Retinal pigment epithelial cell (primary cell): ENCODE measurements around the gene BLOC1S5.

Experiments
- DNase-seq: peaks from one replicate; pipeline ENCODE4 v3.0.0-alpha.2; 2010; ENCODE audit warnings: low read depth
- H3K4me3 ChIP-seq: 2 replicates; pipeline ENCODE4 v1.5.1; 2011; ENCODE audit warnings: mild to moderate bottlenecking, low read length, control low read depth, moderate library complexity
- TF ChIP-seq, protein P1 (sequence below): conservative IDR thresholded peaks from 2 replicates; pipeline ENCODE4 v1.5.1; 2011; ENCODE audit warnings: low read depth, low read length, control low read depth, inconsistent platforms

The BLOC1S5 gene

DNA sequence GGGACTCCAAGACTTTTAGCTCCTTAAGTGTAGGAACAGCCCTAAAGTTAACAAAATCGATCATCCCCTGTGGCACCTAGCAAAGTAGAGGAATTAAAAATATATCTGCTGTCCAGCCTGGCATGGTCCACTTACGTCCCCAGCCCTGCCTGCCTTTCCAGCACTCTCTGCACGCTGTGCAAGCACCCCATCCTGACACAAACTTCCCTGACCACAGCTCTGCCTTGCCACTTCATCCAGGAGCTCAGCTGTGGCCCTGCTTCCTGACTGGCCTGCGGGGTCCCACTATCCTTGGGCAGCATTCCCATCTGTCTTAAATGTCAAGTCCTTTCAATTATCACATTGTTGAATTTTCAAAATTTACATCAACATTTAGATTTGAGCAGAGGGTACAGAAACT is 39.0 kb downstream of the BLOC1S5 start:
- TF ChIP-seq, protein P1, sequence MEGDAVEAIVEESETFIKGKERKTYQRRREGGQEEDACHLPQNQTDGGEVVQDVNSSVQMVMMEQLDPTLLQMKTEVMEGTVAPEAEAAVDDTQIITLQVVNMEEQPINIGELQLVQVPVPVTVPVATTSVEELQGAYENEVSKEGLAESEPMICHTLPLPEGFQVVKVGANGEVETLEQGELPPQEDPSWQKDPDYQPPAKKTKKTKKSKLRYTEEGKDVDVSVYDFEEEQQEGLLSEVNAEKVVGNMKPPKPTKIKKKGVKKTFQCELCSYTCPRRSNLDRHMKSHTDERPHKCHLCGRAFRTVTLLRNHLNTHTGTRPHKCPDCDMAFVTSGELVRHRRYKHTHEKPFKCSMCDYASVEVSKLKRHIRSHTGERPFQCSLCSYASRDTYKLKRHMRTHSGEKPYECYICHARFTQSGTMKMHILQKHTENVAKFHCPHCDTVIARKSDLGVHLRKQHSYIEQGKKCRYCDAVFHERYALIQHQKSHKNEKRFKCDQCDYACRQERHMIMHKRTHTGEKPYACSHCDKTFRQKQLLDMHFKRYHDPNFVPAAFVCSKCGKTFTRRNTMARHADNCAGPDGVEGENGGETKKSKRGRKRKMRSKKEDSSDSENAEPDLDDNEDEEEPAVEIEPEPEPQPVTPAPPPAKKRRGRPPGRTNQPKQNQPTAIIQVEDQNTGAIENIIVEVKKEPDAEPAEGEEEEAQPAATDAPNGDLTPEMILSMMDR = no peak
- no peak for DNase-seq
- no peak overlapping the region for H3K4me3 ChIP-seq

DNA sequence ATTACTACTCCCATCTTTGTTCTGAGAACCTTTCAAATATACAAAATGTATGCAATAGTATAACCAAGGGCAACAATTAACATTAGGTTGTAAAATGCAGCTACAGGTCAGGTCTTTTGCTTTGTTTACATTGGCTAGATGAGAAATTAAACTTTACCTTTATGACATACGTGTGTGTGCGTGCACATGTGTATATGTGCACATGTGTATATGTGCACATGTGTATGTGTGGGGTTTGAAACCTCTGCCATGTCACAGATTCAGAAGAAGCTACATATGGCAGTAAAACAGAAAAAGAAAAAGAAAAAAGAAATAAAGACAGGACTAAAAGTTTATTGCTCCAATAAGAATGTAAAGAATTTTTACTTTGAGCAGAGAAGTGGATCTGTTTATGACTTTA is 40.6 kb downstream of the BLOC1S5 start:
- DNase-seq = no peak
- TF ChIP-seq, protein P1 = no peak
- H3K4me3 ChIP-seq = no peak overlapping the region

DNA sequence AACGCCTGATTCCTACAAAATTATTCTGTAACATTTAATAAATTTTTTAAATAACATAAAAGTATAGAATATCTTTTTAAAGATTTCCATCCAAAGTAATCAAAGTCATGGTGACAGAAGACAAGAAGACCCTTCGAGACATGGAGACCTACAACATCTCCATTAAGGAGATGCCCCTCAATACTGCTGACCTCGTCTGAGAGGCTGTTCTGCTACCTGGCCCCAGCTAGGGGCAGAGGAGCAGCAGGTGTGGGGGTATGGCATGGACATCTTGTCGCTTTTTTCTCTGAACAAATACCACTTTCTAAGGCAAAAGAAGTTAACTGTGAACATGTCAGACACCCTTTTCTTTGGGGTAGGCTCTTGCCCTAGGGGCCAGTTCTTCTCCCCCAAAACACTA is 44.1 kb downstream of the BLOC1S5 start:
- TF ChIP-seq, protein P1 = no peak
- DNase-seq = no peak
- no peak overlapping the region for H3K4me3 ChIP-seq

DNA sequence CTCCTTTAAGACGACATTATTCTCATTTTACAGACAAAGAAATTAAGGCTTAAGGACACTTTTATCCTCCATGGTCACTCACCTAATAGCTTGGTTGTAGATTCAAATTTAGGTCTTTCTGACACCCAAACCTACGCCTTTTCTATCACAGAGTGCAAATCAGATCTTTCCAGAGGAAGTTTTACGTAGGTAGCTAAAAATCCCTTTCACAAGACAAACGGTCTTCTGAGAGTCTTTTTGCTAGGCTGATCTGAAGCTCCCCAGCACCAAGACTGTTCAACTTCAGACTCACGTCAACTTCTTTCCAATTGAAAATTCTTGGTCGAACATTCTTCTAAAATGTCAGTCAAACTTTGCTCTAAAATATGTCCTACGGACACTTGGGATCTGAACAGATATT is 46.5 kb downstream of the BLOC1S5 start:
- DNase-seq = no peak

DNA sequence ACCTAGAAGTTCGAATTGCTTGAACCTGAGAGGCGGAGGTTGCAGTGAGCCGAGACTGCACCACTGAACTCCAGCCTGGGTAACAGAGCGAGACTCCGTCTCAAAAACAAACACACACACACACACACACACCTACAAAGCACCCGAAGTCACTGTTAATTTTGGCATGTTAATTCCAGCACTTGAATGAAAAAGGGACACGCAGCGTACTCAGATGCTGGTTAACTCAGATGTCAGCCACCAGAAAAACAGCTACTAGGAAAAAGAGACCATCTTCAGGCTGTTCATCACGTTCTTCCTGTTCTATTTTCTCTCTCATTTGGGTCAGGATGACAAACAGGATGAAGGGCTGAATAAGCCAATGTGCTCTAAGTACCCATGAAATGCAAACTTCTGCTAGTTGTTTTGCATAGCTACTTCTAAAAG is 46.9 kb downstream of the BLOC1S5 start:
- no peak overlapping the region for H3K4me3 ChIP-seq
- TF ChIP-seq, protein P1 = no peak
- no peak for DNase-seq

More for the DNA sequence above, 46.5 kb downstream of the BLOC1S5 start:
- TF ChIP-seq, protein P1 = no peak
- no peak overlapping the region for H3K4me3 ChIP-seq

DNA sequence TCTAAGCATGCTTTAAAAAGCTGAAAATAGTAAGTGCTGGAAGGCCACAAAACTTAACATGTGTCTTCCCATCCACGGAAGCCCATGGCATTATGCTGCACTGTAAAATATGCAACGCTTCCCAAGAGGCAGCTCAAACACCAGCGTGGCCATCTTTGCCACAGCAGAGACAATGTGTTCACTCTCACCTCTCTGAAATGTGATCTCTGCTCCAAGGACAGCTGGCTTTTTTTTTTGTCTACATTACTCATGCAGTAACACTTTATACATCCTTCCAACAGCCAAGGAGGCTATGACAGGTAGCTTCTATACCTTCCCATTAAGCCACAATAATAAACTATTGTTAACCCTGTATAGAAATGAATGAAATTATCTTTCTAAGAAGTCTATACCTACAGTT is 49.2 kb downstream of the BLOC1S5 start:
- TF ChIP-seq, protein P1 = no peak
- H3K4me3 ChIP-seq = no peak overlapping the region
- DNase-seq = no peak

DNA sequence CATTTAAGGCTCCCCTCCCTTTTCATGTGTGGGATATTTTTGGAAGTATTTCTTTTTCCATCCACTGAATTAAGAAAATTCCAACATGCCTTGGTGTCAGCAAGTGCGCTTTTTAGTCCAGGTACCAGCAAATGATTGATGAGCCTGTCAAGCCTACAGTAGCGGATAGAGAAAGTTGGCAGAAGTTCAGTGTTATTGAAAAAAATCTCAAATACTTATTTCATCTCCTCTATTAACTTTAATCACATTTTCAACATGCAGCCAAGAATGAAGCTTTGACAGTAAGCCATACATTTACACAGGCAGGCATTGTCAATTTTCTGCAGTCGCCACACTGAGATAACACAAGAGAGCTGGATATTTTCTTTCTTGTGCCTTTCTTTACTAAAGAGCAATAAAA is 50.4 kb downstream of the BLOC1S5 start:
- TF ChIP-seq, protein P1 = no peak
- H3K4me3 ChIP-seq = no peak overlapping the region
- DNase-seq = no peak
